Measurements from ENCODE around the gene SLC38A6.
A peak's percentile ranks its signal among the peaks of the same experiment; 100 is the strongest.

Gene SLC38A6

DNA sequence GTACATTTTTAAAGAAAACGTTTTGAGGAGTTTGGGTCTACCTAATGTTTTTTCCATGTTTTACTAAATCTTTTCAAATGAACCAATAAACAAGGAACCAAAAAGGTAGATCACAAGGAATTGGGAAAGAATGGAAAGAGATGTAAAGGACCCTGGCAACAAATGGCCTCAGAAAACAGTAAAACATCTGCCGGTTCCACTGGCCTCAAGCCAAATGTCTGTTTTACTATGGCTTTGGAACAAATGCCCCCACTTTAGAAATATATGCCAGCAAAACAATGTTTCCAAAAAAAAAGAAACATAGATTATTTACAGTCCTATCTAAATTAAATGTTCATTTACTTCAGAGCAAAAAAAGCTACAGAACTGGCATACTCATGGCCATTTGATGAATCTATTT, 3.2 kb upstream of the SLC38A6 start:
- H3K27me3 ChIP-seq, result no peaks in the 10 kb centered on the region
- H3K4me1 ChIP-seq (ENCODE audit: control insufficient read depth in 1 of 2, insufficient read depth in 1 of 2, low read depth in 1 of 2, low read length in 1 of 2), result peaks cover 13 to 16% of the 10 kb centered on the region in 2 experiments
- TF ChIP-seq, protein P1, sequence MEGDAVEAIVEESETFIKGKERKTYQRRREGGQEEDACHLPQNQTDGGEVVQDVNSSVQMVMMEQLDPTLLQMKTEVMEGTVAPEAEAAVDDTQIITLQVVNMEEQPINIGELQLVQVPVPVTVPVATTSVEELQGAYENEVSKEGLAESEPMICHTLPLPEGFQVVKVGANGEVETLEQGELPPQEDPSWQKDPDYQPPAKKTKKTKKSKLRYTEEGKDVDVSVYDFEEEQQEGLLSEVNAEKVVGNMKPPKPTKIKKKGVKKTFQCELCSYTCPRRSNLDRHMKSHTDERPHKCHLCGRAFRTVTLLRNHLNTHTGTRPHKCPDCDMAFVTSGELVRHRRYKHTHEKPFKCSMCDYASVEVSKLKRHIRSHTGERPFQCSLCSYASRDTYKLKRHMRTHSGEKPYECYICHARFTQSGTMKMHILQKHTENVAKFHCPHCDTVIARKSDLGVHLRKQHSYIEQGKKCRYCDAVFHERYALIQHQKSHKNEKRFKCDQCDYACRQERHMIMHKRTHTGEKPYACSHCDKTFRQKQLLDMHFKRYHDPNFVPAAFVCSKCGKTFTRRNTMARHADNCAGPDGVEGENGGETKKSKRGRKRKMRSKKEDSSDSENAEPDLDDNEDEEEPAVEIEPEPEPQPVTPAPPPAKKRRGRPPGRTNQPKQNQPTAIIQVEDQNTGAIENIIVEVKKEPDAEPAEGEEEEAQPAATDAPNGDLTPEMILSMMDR (IDR thresholded peaks at IDR 0.05), result no peak
- H3K27ac ChIP-seq, result no peak overlapping the region
- H3K36me3 ChIP-seq, result no peaks in the 10 kb centered on the region
- H3K4me3 ChIP-seq (ENCODE audit: low read depth in 1 of 2, low read length in 1 of 2), result no peak overlapping the region
- H3K9me3 ChIP-seq, result no peaks in the 10 kb centered on the region

DNA sequence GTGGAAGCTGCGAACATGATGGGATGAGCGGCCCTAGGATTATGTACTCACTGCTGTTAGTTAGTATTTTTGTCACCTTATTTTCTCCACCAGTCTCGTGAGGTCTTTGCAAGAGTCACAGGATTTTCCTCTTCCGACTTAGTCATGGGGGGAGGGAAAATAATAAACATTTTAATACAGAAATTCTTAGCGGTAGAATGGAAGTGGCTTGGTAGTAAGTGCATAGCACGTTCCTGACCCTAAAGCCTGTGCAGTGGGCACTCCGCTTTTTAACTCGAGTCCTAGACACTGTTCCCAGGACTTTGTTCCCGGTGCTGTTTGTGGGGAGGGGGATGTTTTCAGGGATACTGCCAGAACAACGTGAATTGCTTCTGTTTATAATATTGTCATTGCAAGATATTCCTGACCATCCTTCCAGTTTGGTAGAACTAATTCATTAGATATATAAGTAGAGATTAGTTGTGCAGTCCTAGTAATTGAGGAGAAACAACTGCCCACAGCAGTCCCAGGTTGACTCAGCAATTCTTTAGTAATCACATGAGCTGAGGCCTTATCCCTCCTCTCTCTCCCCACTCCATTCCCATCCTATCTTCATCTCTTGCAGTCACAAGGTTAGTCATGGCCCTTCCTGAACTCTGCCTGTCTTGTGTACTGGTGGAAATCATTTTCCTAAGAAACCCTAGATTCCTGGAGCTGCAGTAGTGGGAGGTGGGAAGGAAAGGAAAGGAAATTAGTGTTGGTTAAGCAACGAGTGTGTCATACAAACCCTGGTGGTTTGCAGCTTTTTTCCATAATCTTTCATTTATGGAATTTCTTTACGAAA, 799 bp downstream of the SLC38A6 start:
- H3K27ac ChIP-seq, result peak overlapping the region; percentile 34
- H3K36me3 ChIP-seq, result no peaks in the 10 kb centered on the region
- no peaks in the 10 kb centered on the region for H3K27me3 ChIP-seq
- H3K4me1 ChIP-seq (ENCODE audit: control insufficient read depth in 1 of 2, insufficient read depth in 1 of 2, low read depth in 1 of 2, low read length in 1 of 2), result peaks cover 13 to 16% of the 10 kb centered on the region in 2 experiments
- peak overlapping the region; percentile 75 to 80 for H3K4me3 ChIP-seq (ENCODE audit: low read depth in 1 of 2, low read length in 1 of 2)
- no peaks in the 10 kb centered on the region for H3K9me3 ChIP-seq
- TF ChIP-seq, protein P1 (IDR thresholded peaks at IDR 0.05), result no peak

DNA sequence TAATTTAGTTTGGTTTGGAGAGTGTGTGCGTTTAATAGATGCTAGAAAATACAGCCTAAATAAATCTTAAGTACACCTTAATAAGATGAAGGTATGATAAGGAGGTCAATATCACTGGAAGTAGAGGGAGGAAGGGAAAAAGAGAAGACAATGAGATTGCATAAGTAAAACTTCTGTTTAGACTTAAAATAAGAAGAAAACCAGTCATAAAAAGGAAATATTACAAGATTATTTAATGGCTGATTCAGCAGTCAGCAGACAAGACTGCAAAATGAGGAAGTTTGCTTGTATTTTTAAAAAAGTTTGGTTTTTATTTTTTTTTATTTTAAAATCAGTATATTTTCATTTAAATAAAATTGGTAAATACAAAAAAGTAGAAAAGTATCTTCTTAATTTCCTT, 3.2 kb downstream of the SLC38A6 start:
- H3K27me3 ChIP-seq, result no peaks in the 10 kb centered on the region
- peaks cover 13 to 16% of the 10 kb centered on the region in 2 experiments for H3K4me1 ChIP-seq (ENCODE audit: control insufficient read depth in 1 of 2, insufficient read depth in 1 of 2, low read depth in 1 of 2, low read length in 1 of 2)
- TF ChIP-seq, protein P1 (IDR thresholded peaks at IDR 0.05), result no peak
- no peaks in the 10 kb centered on the region for H3K9me3 ChIP-seq
- H3K36me3 ChIP-seq, result no peaks in the 10 kb centered on the region
- no peak overlapping the region for H3K27ac ChIP-seq
- H3K4me3 ChIP-seq (ENCODE audit: low read depth in 1 of 2, low read length in 1 of 2), result no peak overlapping the region

DNA sequence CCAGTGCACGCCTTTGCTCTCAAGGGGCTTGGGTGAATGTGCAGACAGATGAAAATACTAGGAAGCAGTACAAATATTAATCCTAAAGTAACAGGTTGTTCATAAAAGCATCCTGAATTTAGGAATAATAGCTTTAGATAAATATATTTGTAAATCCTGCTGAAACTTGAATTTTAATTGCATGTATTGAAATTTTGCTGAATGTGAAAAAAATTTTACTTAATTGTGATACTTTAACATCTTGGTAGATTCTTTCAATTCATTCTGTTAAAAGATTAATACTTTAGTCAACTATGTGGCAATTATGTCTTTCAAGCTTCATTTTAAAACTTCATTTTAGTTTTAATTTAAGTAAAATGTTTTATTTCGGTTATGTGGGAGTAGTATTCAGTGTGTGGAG, 5.5 kb downstream of the SLC38A6 start:
- H3K36me3 ChIP-seq, result no peaks in the 10 kb centered on the region
- no peaks in the 10 kb centered on the region for H3K27me3 ChIP-seq
- H3K9me3 ChIP-seq, result no peaks in the 10 kb centered on the region
- no peak overlapping the region for H3K4me3 ChIP-seq (ENCODE audit: low read depth in 1 of 2, low read length in 1 of 2)
- peaks cover 9 to 10% of the 10 kb centered on the region in 2 experiments for H3K4me1 ChIP-seq (ENCODE audit: control insufficient read depth in 1 of 2, insufficient read depth in 1 of 2, low read depth in 1 of 2, low read length in 1 of 2)
- H3K27ac ChIP-seq, result no peak overlapping the region
- TF ChIP-seq, protein P1 (IDR thresholded peaks at IDR 0.05), result no peak

DNA sequence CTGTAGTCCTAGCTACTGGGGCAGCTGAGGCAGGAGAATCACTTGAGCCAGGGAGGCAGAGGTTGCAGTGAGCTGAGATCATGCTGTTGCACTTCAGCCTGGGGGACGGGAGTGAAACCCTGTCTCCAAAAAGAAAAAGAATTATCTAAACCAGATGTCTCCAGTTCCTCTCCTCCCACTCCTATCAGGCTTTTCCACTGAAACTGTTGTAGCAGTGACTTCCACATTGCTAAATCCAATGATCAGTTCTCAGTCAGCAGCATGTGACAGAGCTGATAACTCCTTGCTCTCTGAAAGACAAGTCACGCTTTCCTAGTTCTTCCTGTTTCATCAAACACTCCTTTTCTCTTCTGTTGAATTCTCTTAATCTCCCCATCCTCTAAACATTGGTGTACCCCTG, 8.6 kb downstream of the SLC38A6 start:
- H3K27ac ChIP-seq, result no peak overlapping the region
- H3K9me3 ChIP-seq, result no peaks in the 10 kb centered on the region
- H3K36me3 ChIP-seq, result no peaks in the 10 kb centered on the region
- TF ChIP-seq, protein P1 (IDR thresholded peaks at IDR 0.05), result no peak
- H3K27me3 ChIP-seq, result no peaks in the 10 kb centered on the region
- no peak overlapping the region for H3K4me3 ChIP-seq (ENCODE audit: low read depth in 1 of 2, low read length in 1 of 2)
- no peaks in the 10 kb centered on the region for H3K4me1 ChIP-seq (ENCODE audit: control insufficient read depth in 1 of 2, insufficient read depth in 1 of 2, low read depth in 1 of 2, low read length in 1 of 2)

All from neutrophil (primary cell).